ENCODE measurements around the gene CSRP3. TPM values are rescaled to one million over a fixed set of nuclear protein-coding genes. Genes with fewer than 3 reads are reported as not detected.

CSRP3 gene
- total and polyA plus RNA-seq, 9 of the 15 experiments (the other 6 are each of a cell fraction or from before 2014, with no cell fraction given) = 0.14 TPM; not detected in 8

DNA sequence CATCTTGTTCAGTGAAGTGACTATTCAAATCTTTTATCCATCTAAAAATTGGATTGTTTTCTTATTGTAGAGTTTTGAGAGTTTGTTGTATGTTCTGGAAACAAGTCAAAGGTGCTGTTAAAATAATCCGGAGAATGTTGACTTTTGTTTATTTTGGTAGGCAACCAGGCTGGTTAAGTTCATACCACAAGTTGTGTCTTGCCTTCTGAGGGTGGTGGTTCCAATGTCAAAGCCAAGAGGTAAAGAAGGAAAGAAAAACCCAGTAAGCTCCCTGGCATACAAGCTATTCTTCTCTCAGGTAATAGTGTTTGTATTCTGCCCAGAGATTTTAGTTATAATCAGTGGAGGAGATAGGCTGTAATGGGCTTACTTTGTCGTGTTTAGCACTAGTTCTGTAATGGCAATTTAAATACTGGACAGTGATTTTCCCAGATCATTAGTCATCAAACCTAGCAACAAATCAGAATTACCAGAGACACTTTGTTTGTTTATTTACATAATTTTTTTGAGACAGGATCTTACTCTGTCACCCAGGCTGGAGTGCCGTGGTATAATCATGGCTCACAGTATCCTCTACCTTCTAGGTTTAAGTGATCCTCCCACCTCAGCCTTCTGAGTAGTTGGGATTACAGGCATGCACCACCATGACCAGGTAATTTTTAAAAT lies 15.1 kb upstream of the CSRP3 start:
- intact Hi-C loops (cut with micrococcal nuclease) = loop anchor here (10.0 kb wide), 1 partner anchor 142 kb away; no protein-coding TSS in a partner anchor
- TF ChIP-seq XRCC3 (IDR thresholded peaks at IDR 0.05) (no peak), ZNF384 (IDR thresholded peaks at IDR 0.05; ENCODE audit: low read depth, low read length) (no peak), ZNF23 (CRISPR knock-in tag; IDR thresholded peaks at IDR 0.05) (no peak), DIDO1 (tag; IDR thresholded peaks at IDR 0.05; ENCODE audit: low read depth) (no peak), IRF2 (CRISPR knock-in tag; IDR thresholded peaks at IDR 0.05) (no peak), HEY1 (CRISPR knock-in tag; IDR thresholded peaks at IDR 0.05; ENCODE audit: borderline replicate concordance) (no peak), NCOA6 (IDR thresholded peaks at IDR 0.05) (no peak), NFIC (IDR thresholded peaks at IDR 0.05) (no peak), PYGO2 (tag; IDR thresholded peaks at IDR 0.05) (no peak), UBTF (IDR thresholded peaks at IDR 0.05; ENCODE audit: borderline replicate concordance in 1 of 2, low read depth in 2 of 2, low read length in 2 of 2) (no peak), NEUROD1 (IDR thresholded peaks at IDR 0.05; ENCODE audit: borderline replicate concordance, low read depth, low read length, partially characterized antibody) (no peak), ZNF263 (CRISPR knock-in tag; IDR thresholded peaks at IDR 0.05; ENCODE audit: borderline replicate concordance) (no peak)
- TF ChIP-seq, protein P1, sequence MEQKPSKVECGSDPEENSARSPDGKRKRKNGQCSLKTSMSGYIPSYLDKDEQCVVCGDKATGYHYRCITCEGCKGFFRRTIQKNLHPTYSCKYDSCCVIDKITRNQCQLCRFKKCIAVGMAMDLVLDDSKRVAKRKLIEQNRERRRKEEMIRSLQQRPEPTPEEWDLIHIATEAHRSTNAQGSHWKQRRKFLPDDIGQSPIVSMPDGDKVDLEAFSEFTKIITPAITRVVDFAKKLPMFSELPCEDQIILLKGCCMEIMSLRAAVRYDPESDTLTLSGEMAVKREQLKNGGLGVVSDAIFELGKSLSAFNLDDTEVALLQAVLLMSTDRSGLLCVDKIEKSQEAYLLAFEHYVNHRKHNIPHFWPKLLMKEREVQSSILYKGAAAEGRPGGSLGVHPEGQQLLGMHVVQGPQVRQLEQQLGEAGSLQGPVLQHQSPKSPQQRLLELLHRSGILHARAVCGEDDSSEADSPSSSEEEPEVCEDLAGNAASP (IDR thresholded peaks at IDR 0.05) = no peak
- TF ChIP-seq, protein P2, sequence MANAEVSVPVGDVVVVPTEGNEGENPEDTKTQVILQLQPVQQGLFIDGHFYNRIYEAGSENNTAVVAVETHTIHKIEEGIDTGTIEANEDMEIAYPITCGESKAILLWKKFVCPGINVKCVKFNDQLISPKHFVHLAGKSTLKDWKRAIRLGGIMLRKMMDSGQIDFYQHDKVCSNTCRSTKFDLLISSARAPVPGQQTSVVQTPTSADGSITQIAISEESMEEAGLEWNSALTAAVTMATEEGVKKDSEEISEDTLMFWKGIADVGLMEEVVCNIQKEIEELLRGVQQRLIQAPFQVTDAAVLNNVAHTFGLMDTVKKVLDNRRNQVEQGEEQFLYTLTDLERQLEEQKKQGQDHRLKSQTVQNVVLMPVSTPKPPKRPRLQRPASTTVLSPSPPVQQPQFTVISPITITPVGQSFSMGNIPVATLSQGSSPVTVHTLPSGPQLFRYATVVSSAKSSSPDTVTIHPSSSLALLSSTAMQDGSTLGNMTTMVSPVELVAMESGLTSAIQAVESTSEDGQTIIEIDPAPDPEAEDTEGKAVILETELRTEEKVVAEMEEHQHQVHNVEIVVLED (CRISPR knock-in tag; IDR thresholded peaks at IDR 0.05) = no peak
- TF ChIP-seq, protein P3, sequence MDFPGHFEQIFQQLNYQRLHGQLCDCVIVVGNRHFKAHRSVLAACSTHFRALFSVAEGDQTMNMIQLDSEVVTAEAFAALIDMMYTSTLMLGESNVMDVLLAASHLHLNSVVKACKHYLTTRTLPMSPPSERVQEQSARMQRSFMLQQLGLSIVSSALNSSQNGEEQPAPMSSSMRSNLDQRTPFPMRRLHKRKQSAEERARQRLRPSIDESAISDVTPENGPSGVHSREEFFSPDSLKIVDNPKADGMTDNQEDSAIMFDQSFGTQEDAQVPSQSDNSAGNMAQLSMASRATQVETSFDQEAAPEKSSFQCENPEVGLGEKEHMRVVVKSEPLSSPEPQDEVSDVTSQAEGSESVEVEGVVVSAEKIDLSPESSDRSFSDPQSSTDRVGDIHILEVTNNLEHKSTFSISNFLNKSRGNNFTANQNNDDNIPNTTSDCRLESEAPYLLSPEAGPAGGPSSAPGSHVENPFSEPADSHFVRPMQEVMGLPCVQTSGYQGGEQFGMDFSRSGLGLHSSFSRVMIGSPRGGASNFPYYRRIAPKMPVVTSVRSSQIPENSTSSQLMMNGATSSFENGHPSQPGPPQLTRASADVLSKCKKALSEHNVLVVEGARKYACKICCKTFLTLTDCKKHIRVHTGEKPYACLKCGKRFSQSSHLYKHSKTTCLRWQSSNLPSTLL (IDR thresholded peaks at IDR 0.05) = no peak

More for the DNA sequence above, 15.1 kb upstream of the CSRP3 start:
- no peaks in the 10 kb centered on the region for H4K20me1 ChIP-seq (replicated peaks; ENCODE audit: control insufficient read depth, insufficient read depth, low read length)
- no TSS peak for BruUV-seq (replicated peaks)
- DNase-seq (ENCODE audit: extremely low read depth in 1 of 4, low spot score in 3 of 4) = no peak
- POLR2A ChIA-PET = interaction anchor here (0.6 to 1.2 kb wide), 4 partner anchors 13 to 1551 kb away, joined by 3 to 4 read pairs (median 3); no protein-coding TSS in a partner anchor
- H2AFZ ChIP-seq (ENCODE audit: low read depth, low read length) = no peak overlapping the region
- no peaks in the 10 kb centered on the region for H3K36me3 ChIP-seq (ENCODE audit: control insufficient read depth, insufficient read depth, low read length)
- no peak overlapping the region for H3K27ac ChIP-seq (ENCODE audit: extremely low read depth, low read depth, low read length)
- H3K9me1 ChIP-seq (ENCODE audit: control insufficient read depth, insufficient read depth, low read length) = no peaks in the 10 kb centered on the region
- FAIRE-seq = no peak
- H3K79me2 ChIP-seq (ENCODE audit: control insufficient read depth, insufficient read depth, low read length) = no peaks in the 10 kb centered on the region
- H3K4me3 ChIP-seq = no peak overlapping the region
- 7% methylated on average over 3 of the region's 3 CpGs for WGBS (ENCODE audit: insufficient coverage, low coverage, missing lambda C conversion rate)
- H3K4me2 ChIP-seq (ENCODE audit: insufficient read depth, low read length) = no peak overlapping the region
- no peaks in the 10 kb centered on the region for H3K9me3 ChIP-seq (replicated peaks; ENCODE audit: control insufficient read depth, insufficient read depth, low read depth, low read length)
- peaks cover 0 to 4% of the 10 kb centered on the region in 2 experiments; a peak in 3 of 5 replicates for H3K4me1 ChIP-seq (replicated peaks in 1 of 2; ENCODE audit: control insufficient read depth in 2 of 2, insufficient read depth in 2 of 2, low read length in 2 of 2)
- in situ Hi-C loops (cut with MboI) = no loop called here
- CTCF ChIA-PET (ENCODE audit: low intra/inter-chr PET ratio) = no interaction called here
- H3K9ac ChIP-seq (ENCODE audit: insufficient read depth in 1 of 2, low read depth in 2 of 2, low read length in 2 of 2) = no peak overlapping the region
- no peak for ATAC-seq
- peaks cover 24 to 27% of the 10 kb centered on the region in 2 experiments for H3K27me3 ChIP-seq (ENCODE audit: control insufficient read depth in 2 of 2, insufficient read depth in 2 of 2, low read length in 2 of 2)
